ENCODE results near the gene ZNF423.

- TF ChIP-seq EZH2 (IDR thresholded peaks at IDR 0.05; ENCODE audit: insufficient read depth, poor library complexity, severe bottlenecking) (no peak), EZH2phosphoT487 (IDR thresholded peaks at IDR 0.05; ENCODE audit: insufficient read depth, low read depth) (no peak)
Observed at GRCh38 chr16:49896447-49896964, 40.6 kb upstream of the ZNF423 start.

Data from GM23248 (cell line).